RKO (cell line): ENCODE measurements around the gene LNP1.
"Not testable (repeated sequence)": the region's sequence is repeated elsewhere in the genome, so short reads cannot be mapped to it uniquely, and the experiment has no call there.

Experiments used
- DNase-seq: peaks from one replicate; pipeline ENCODE4 v3.0.0-alpha.2; 2016; ENCODE audit warnings: low spot score

LNP1 gene

GRCh38 chr3:100429187-100429716, 27.9 kb downstream of the LNP1 start:
- no peak for DNase-seq

GRCh38 chr3:100436951-100437350, 35.6 kb downstream of the LNP1 start:
- DNase-seq = peak; percentile 46

GRCh38 chr3:100437721-100438622, 36.6 kb downstream of the LNP1 start:
- no peak for DNase-seq

- no peak for DNase-seq
These were observed 37.3 kb downstream of the LNP1 start for GRCh38 chr3:100438623-100438974.

GRCh38 chr3:100440895-100441294, 39.6 kb downstream of the LNP1 start:
- DNase-seq = no peak

- DNase-seq = no peak
These were observed 42.4 kb downstream of the LNP1 start for GRCh38 chr3:100443690-100444089.

- DNase-seq = not testable (repeated sequence)
These were observed 45.7 kb downstream of the LNP1 start for GRCh38 chr3:100447067-100447466.

GRCh38 chr3:100448079-100448478, 46.7 kb downstream of the LNP1 start:
- no peak for DNase-seq

- DNase-seq = no peak
These were observed 47.9 kb downstream of the LNP1 start for GRCh38 chr3:100449214-100449613.

- no peak for DNase-seq
These were observed 53.3 kb downstream of the LNP1 start for GRCh38 chr3:100454677-100455076.

- no peak for DNase-seq
These were observed 54.7 kb downstream of the LNP1 start for GRCh38 chr3:100455841-100456550.

- no peak for DNase-seq
These were observed 55.4 kb downstream of the LNP1 start for GRCh38 chr3:100456745-100457144.

GRCh38 chr3:100457811-100458210, 56.5 kb downstream of the LNP1 start:
- no peak for DNase-seq

- no peak for DNase-seq
These were observed 57.5 kb downstream of the LNP1 start for GRCh38 chr3:100458814-100459213.

- DNase-seq = peak; percentile 73
These were observed 61.7 kb downstream of the LNP1 start for GRCh38 chr3:100463002-100463401.

- DNase-seq = no peak
These were observed 62.4 kb downstream of the LNP1 start for GRCh38 chr3:100463646-100464155.

- DNase-seq = no peak
These were observed 64.8 kb downstream of the LNP1 start for GRCh38 chr3:100465892-100466777.

- DNase-seq = no peak
These were observed 65.8 kb downstream of the LNP1 start for GRCh38 chr3:100467133-100467532.

GRCh38 chr3:100468676-100469075, 67.3 kb downstream of the LNP1 start:
- no peak for DNase-seq

- no peak for DNase-seq
These were observed 69.6 kb downstream of the LNP1 start for GRCh38 chr3:100470951-100471350.

GRCh38 chr3:100471444-100471843, 70.1 kb downstream of the LNP1 start:
- no peak for DNase-seq

GRCh38 chr3:100477851-100478360, 76.6 kb downstream of the LNP1 start:
- not testable (repeated sequence) for DNase-seq
